Activated CD4-positive, CD25-positive, alpha-beta regulatory T cell treated with anti-CD3 and anti-CD28 coated beads, Interleukin-2, amount 50 U/mL, for 24 hours (primary cell): ENCODE results near the gene TMEM217.

Source experiments
- ATAC-seq, 2 donors: fragments of 150-1000 bp; cut with Tn5 transposase; one replicate each; pipeline ENCODE4 v1.10.0; 2021; ENCODE audit warnings: mild to moderate bottlenecking in 1 of 2, moderate library complexity in 1 of 2

The TMEM217 gene

GRCh38 chr6:37279366-37280134 is 21.6 kb upstream of the TMEM217 start:
- ATAC-seq: no peak

GRCh38 chr6:37277001-37277409 is 19.1 kb upstream of the TMEM217 start:
- peak; percentile 40 to 52 for ATAC-seq

GRCh38 chr6:37275350-37275749 is 17.4 kb upstream of the TMEM217 start:
- ATAC-seq: no peak

- no peak for ATAC-seq
Observed at GRCh38 chr6:37273690-37274089, 15.7 kb upstream of the TMEM217 start.

GRCh38 chr6:37272834-37273566 is 15.1 kb upstream of the TMEM217 start:
- ATAC-seq: peak; percentile 65

GRCh38 chr6:37269105-37269504 is 11.2 kb upstream of the TMEM217 start:
- no peak for ATAC-seq

- no peak for ATAC-seq
Observed at GRCh38 chr6:37265860-37266259, 7.9 kb upstream of the TMEM217 start.

- ATAC-seq: no peak
Observed at GRCh38 chr6:37265001-37265400, 7.1 kb upstream of the TMEM217 start.

- ATAC-seq: no peak
Observed at GRCh38 chr6:37262446-37263026, 4.6 kb upstream of the TMEM217 start.

GRCh38 chr6:37261198-37261597 is 3.3 kb upstream of the TMEM217 start:
- ATAC-seq: no peak

GRCh38 chr6:37260444-37260843 is 2.5 kb upstream of the TMEM217 start:
- peak in 1 of 2 donors; percentile 4 for ATAC-seq

- ATAC-seq: no peak
Observed at GRCh38 chr6:37260040-37260439, 2.1 kb upstream of the TMEM217 start.

- no peak for ATAC-seq
Observed at GRCh38 chr6:37259191-37259590, 1.2 kb upstream of the TMEM217 start.

- no peak for ATAC-seq
Observed at GRCh38 chr6:37258405-37259105, 611 bp upstream of the TMEM217 start.

- ATAC-seq: no peak
Observed at GRCh38 chr6:37257320-37257633, 667 bp downstream of the TMEM217 start.

- no peak for ATAC-seq
Observed at GRCh38 chr6:37256692-37257319, 1.1 kb downstream of the TMEM217 start.

GRCh38 chr6:37254881-37255280 is 3.1 kb downstream of the TMEM217 start:
- no peak for ATAC-seq

GRCh38 chr6:37253486-37254007 is 4.4 kb downstream of the TMEM217 start:
- ATAC-seq: no peak

GRCh38 chr6:37251211-37251780 is 6.6 kb downstream of the TMEM217 start:
- no peak for ATAC-seq

GRCh38 chr6:37244430-37245310 is 13.3 kb downstream of the TMEM217 start:
- ATAC-seq: no peak

- no peak for ATAC-seq
Observed at GRCh38 chr6:37243816-37244370, 14.1 kb downstream of the TMEM217 start.
